Measurements from ENCODE around the gene PPIB.
A peak's percentile ranks its signal among the peaks of the same experiment; 100 is the strongest.

PPIB gene

GRCh38 chr15:64157599-64158125, 5.2 kb downstream of the PPIB start:
- DNase-seq = no peak

- no peak for DNase-seq
Observed at GRCh38 chr15:64156652-64157331, 6.0 kb downstream of the PPIB start.

- no peak for DNase-seq
Observed at GRCh38 chr15:64155802-64156651, 6.8 kb downstream of the PPIB start.

DNA sequence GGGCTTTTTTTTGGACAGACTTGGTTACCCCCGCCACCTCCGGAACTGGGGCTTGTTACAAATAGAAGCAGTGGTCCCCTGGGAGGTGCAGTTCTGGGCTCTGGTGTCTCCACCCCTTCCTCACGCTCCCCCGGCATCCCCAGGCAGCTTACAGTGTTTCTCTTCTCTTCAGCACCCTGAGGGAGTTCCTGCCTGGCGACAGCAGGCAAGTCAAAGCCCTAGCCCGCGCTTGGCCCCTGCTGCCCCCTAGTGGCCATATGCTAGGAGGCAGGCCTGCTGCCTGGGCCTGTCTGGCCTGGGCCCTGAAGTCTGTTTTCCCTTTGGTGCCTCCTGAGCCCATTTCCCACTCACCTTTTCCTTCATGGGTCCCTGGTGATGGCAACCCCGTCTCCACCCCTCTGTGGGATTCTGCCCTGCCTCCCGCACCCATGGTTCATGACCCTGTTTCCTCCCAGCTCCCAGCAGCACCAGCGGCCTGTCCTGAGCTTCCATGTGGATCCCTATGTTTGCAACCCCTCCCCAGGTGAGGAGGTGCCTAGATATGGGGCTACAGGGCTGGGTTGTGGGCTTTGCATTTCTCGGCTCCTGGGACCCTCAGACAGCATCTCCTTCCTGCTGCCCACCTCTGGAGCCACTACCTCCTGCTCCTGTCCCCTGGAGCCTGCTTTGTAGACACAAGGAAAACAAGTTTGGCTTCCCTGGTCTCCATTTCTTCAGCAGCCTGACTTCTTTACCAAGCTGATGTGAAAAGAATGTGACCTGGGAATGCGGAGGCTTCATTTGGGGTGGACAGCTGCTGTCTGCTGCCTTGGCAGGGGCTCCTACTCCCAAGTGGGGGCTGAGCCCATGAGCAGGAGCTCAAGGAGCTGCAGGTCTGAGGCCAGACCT, 9.1 kb downstream of the PPIB start:
- DNase-seq = peak; percentile 90 to 97 (median 94)

GRCh38 chr15:64152507-64153387, 10.1 kb downstream of the PPIB start:
- DNase-seq = peak in 3 of 4 experiments; percentile 19 to 38 (median 36)

- DNase-seq = no peak
Observed at GRCh38 chr15:64151727-64152506, 10.9 kb downstream of the PPIB start, which contains the start of gene SNX22. Gene SNX22 (plus strand): TSS chr15:64151731. CDS start chr15:64151776, 45 bp downstream.

GRCh38 chr15:64149893-64150578, 12.8 kb downstream of the PPIB start:
- peak; percentile 35 to 69 (median 62) for DNase-seq

- DNase-seq = peak; percentile 21 to 42 (median 30)
Observed at GRCh38 chr15:64149424-64149823, 13.4 kb downstream of the PPIB start.

GRCh38 chr15:64148581-64148980, 14.2 kb downstream of the PPIB start:
- no peak for DNase-seq

GRCh38 chr15:64148168-64148567, 14.7 kb downstream of the PPIB start:
- DNase-seq = no peak

DNA sequence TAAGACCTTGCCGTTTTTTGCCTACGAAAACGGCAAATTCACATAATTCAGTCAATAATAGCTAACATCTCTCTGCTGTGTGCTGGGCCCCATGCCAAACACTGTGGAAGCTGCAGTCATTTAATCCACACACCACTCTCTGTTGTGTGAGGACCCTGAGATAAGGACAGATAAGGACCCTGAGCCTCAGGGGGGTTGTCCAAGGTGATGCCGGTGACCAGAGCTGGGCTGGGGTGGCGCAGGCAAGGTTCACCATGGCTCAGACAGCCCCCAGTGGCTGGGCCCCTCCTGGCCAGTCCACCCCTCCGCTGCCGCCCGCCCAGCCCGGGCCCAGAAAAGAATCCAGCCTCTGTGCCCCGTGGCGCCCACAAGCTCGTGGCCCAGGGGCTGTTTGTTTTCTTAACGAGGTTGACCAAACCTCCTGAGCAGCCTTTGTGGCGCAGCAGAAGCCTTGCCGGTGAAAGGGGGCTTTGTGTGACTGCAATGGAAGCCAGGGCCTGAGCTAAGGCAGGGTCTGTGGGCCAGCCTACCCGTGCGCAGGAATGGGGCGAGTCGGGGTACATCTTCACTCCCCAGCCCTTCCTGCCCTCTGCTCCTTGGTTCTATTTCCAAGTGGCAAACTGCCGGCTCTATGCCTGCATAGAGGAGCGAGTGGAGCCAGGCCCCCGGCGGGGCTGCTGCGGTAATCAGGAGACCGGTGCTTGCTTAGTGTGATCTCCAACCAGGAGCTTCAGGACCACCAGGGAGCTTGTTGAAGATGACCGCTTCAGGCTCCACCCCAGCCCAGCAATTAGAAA, 15.7 kb downstream of the PPIB start:
- DNase-seq = no peak

DNA sequence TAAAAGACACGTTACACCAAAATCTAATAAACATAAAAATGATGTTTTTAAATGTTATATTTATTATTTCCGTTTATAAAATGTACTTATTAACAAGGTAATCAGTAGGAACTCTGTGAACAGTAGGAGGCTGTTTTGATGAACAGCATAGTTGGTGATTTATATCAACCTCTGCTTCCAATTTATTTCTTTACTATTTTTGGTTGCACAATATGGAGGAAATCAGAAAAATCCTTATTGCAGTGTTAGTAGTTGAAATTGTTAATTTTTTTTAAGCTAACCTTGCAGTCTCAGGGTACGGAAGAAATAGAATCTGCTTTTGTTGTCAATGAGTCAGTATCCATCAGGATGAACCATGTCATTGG, 16.3 kb downstream of the PPIB start:
- DNase-seq = no peak

DNA sequence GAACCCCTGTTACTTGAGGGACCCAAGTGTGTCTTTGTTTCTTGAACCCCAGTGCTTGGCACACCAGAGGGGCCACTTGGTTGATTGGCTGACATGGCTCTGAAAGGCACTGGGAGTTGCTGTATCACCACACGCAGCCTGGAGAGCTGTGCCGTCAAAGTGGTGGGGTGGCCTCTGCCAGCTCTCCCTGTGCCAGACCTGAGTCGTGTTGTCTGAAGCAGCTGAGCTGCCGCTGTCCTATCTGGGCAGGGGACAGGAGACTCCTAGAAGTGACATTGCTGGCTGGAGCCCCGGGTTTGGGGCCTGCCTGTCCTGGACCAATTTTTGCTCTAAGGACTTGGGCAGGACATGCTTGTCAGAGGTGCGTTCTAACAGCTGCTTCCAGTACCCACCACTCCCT, 16.8 kb downstream of the PPIB start:
- DNase-seq = no peak

- no peak for DNase-seq
Observed at GRCh38 chr15:64144565-64145281, 18.1 kb downstream of the PPIB start.

DNA sequence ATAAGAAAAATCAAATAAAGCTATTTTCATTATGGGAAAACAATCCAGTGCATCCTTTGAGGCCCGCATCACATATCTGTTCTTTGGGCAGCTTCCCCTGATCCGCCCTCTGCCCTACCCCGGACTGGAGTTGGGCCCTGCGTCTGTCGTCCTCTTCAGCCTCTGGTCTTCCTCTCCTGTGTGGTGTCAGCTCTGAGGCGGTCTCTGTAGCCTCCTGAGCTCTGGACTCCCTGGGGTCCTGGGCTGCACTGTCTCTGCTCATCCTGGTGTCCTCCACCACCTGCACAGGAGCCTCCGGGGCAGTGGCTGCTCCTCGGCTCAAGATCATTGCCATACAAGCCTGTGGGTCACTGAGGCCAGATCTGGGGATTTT, 18.6 kb downstream of the PPIB start:
- no peak for DNase-seq

- DNase-seq = no peak
Observed at GRCh38 chr15:64143276-64143675, 19.5 kb downstream of the PPIB start.

- DNase-seq = no peak
Observed at GRCh38 chr15:64141798-64142512, 20.9 kb downstream of the PPIB start.
